A549 (cell line): Measurements from ENCODE around the gene TBL1X. TPM values are rescaled to one million over a fixed set of nuclear protein-coding genes. Genes with fewer than 3 reads are reported as not detected.

Experiments
- ATAC-seq, 2 experiments: fragments of 200-7000 bp in 1 of 2; fragments of >200 bp in 1 of 2; cut with Nextera tagmentation in 1 of 2; cut with Tn5 transposase in 1 of 2; 3 replicates each; pipeline versions ENCODE4 v1.8.0 to v1.9.1; 2018 to 2020; ENCODE audit warnings: mild to moderate bottlenecking in 1 of 2, moderate library complexity in 1 of 2
- CTCF ChIA-PET: fragments of 300-600 bp; sonication (Branson Sonifier 250); formaldehyde crosslinking; extraction: SDS; loops from one replicate; lab custom pipeline; 2021; ENCODE audit warnings: antibody characterized with exemption, inconsistent platforms; lab: Yijun Ruan, JAX
- POLR2A ChIA-PET: fragments of 350-600 bp; formaldehyde crosslinking; extraction: SDS; loops from one replicate; lab custom pipeline; 2021; ENCODE audit warnings: antibody characterized with exemption, inconsistent platforms; lab: Yijun Ruan, JAX
- DNase-seq, 2 experiments: peaks; one replicate each; pipeline versions ENCODE4 v3.0.0 to v3.0.0-alpha.2; 2011 to 2016; ENCODE audit warnings: low read depth in 1 of 2, low spot score in 1 of 2
- FAIRE-seq: peaks from 2 replicates; lab custom pipeline; 2011; peaks lifted over from hg19 to GRCh38; lab: Jason Lieb, UNC
- H3K27ac ChIP-seq, 2 experiments: fragments of >200 bp; sonication (Bioruptor Twin); formaldehyde crosslinking; 3 replicates each; pipeline ENCODE4 v1.5.1; 2016 to 2017
- H3K4me1 ChIP-seq: fragments of >200 bp; sonication (Bioruptor Twin); formaldehyde crosslinking; 3 replicates; pipeline ENCODE4 v1.6.1; 2016
- H3K4me2 ChIP-seq: fragments of >200 bp; sonication (Bioruptor Twin); formaldehyde crosslinking; 3 replicates; pipeline ENCODE4 v1.6.1; 2016
- H3K4me3 ChIP-seq: fragments of >200 bp; sonication (Bioruptor Twin); formaldehyde crosslinking; 3 replicates; pipeline ENCODE4 v1.5.1; 2016
- H3K9me3 ChIP-seq: fragments of >200 bp; sonication (Bioruptor Twin); formaldehyde crosslinking; 3 replicates; pipeline ENCODE4 v1.6.1; 2016
- CBX2 ChIP-seq: fragments of 200-600 bp; sonication (generic); IDR thresholded peaks from 2 replicates; pipeline ENCODE4 v1.6.1; 2016; ENCODE audit warnings: low read depth, mild to moderate bottlenecking, borderline replicate concordance
- CBX8 ChIP-seq: fragments of 200-600 bp; sonication (generic); IDR thresholded peaks from 2 replicates; pipeline ENCODE4 v1.6.1; 2016
- CEBPB ChIP-seq, 2 experiments: fragments of >200 bp in 1 of 2; sonication (Bioruptor Twin) in 1 of 2; formaldehyde crosslinking in 1 of 2; IDR thresholded peaks; 2 replicates each; pipeline ENCODE4 v1.6.1; 2012 to 2016
- CHD4 ChIP-seq: fragments of 200-600 bp; sonication (generic); IDR thresholded peaks from 2 replicates; pipeline ENCODE4 v1.6.1; 2016; ENCODE audit warnings: antibody characterized with exemption, mild to moderate bottlenecking, borderline replicate concordance
- CTCF ChIP-seq: fragments of >200 bp; sonication (Bioruptor Twin); formaldehyde crosslinking; IDR thresholded peaks from 3 replicates; pipeline ENCODE4 v1.5.1; 2016
- EHF ChIP-seq: fragments of 250-450 bp; sonication (Bioruptor Pico); IDR thresholded peaks from 2 replicates; pipeline ENCODE4 v1.5.0; 2020; ENCODE audit warnings: mild to moderate bottlenecking
- EHMT2 ChIP-seq: fragments of 200-600 bp; sonication (generic); IDR thresholded peaks from 2 replicates; pipeline ENCODE4 v1.6.1; 2016; ENCODE audit warnings: antibody characterized with exemption, low read depth, mild to moderate bottlenecking, moderate library complexity
- EP300 ChIP-seq, 2 experiments: fragments of >200 bp; sonication (Bioruptor Twin); formaldehyde crosslinking; IDR thresholded peaks; 2 replicates in 1 of 2; 3 replicates in 1 of 2; pipeline ENCODE4 v1.6.1; 2016 to 2017
- FOSL2 ChIP-seq, 2 experiments: fragments of 450-650 bp in 1 of 2; fragments of >200 bp in 1 of 2; sonication (Bioruptor Twin) in 1 of 2; formaldehyde crosslinking; IDR thresholded peaks; 2 replicates each; pipeline versions ENCODE4 v1.5.0 to v1.6.1; 2016 to 2020; ENCODE audit warnings: mild to moderate bottlenecking in 1 of 2, moderate library complexity in 1 of 2
- HES2 ChIP-seq: fragments of >200 bp; sonication (Bioruptor Twin); formaldehyde crosslinking; IDR thresholded peaks from 2 replicates; pipeline ENCODE4 v1.6.1; 2016
- HOXA7 ChIP-seq: fragments of 250-450 bp; sonication (Bioruptor Pico); IDR thresholded peaks from 2 replicates; pipeline ENCODE4 v1.5.0; 2020; ENCODE audit warnings: mild to moderate bottlenecking, moderate library complexity
- MAFK ChIP-seq: fragments of 450-650 bp; IDR thresholded peaks from 2 replicates; pipeline ENCODE4 v1.6.1; 2014; ENCODE audit not compliant: partially characterized antibody
- NFE2L2 ChIP-seq: fragments of 150-350 bp; conservative IDR thresholded peaks from 2 replicates; pipeline ENCODE4 v1.6.1; 2014; ENCODE audit warnings: low read length
- NPAS2 ChIP-seq: fragments of 250-450 bp; sonication (Bioruptor Pico); IDR thresholded peaks from 2 replicates; pipeline ENCODE4 v1.8.0; 2022; ENCODE audit warnings: mild to moderate bottlenecking, moderate library complexity, borderline replicate concordance
- PBX3 ChIP-seq: IDR thresholded peaks from 2 replicates; pipeline ENCODE4 v1.6.1; 2012
- PHF8 ChIP-seq: fragments of 200-600 bp; sonication (generic); IDR thresholded peaks from 2 replicates; pipeline ENCODE4 v1.6.1; 2016; ENCODE audit warnings: low read depth, mild to moderate bottlenecking, antibody characterized with exemption, moderate library complexity, borderline replicate concordance
- POLR2AphosphoS2 ChIP-seq: conservative IDR thresholded peaks from 2 replicates; pipeline ENCODE4 v1.6.1; 2012; ENCODE audit warnings: low read length, improper control_type of control experiment, inconsistent platforms
- REST ChIP-seq: fragments of 200-600 bp; sonication (generic); IDR thresholded peaks from 2 replicates; pipeline ENCODE4 v1.6.1; 2016; ENCODE audit warnings: antibody characterized with exemption, mild to moderate bottlenecking, moderate library complexity
- SREBF2 ChIP-seq: fragments of 450-650 bp; IDR thresholded peaks from 2 replicates; pipeline ENCODE4 v1.6.1; 2014; ENCODE audit warnings: mild to moderate bottlenecking, moderate library complexity
- ZC3H11A ChIP-seq: fragments of 450-650 bp; IDR thresholded peaks from 2 replicates; pipeline ENCODE4 v1.6.1; 2014; ENCODE audit warnings: antibody characterized with exemption, mild to moderate bottlenecking
- ZSCAN20 ChIP-seq: fragments of 250-450 bp; sonication (Bioruptor Pico); IDR thresholded peaks from 2 replicates; pipeline ENCODE4 v1.8.0; 2022; ENCODE audit warnings: mild to moderate bottlenecking, moderate library complexity
- WGBS: methylation state at CpG from one replicate; pipeline ENCODE4 v1.1.6; 2017; ENCODE audit errors: missing lambda C conversion rate; 5-methylcytosine and 5-hydroxymethylcytosine counted together
- polyA plus RNA-seq, 4 experiments: library from polyadenylated mRNA; depleted of rRNA in 3 of 4; stranded (reverse); fragments of >200 nt; fragmentation: RNase III in 1 of 4; extraction: RNeasy Plus Mini Kit Qiagen cat#74134 plus additional on column Dnase treatment in 1 of 4; gene quantifications; 2 replicates in 3 of 4; 3 replicates in 1 of 4; pipeline ENCODE4 v1.2.3, GENCODE V29; 2011 to 2017
- TF ChIP-seq, protein P1 (sequence below): fragments of 450-650 bp; IDR thresholded peaks from 2 replicates; pipeline ENCODE4 v1.6.1; 2014; ENCODE audit warnings: antibody characterized with exemption

The TBL1X gene
- polyA plus RNA-seq, 2 of the 4 experiments (the other 2 are of a cell fraction): 14.6 to 18.0 TPM

DNA sequence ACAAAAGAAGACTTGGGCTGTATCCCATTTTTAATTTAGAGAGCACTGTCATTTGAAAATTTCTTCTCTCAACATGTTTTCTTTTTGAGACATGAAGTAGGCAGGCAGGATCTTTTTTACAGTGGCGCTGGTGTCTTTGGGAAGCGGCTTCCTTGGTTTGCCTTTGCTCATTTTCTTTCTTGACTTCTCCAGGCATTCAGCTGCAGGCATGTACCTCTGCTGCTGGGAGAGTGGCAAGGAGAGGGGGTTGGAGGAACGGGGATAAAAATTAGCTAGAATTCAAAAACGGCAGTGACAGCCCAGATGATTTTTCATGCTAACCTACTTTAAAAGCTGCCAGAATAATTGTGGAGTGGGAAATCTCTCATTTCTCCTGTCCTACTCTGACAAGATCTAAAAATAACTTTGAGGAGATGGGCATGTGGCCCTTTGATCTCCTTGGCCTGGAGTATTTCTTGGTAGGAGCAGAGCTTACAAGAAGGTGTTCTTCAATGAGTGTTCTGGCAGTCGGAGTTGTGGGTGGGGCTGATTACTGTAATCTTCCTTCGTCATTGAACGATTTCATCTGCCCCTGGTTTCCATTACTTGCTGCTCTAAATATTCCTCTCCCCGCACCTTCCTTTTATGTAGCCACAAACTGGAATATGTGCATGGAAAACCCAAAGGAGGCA is 54.8 kb downstream of the TBL1X start:
- FAIRE-seq: no peak
- POLR2A ChIA-PET: no interaction called here
- ATAC-seq: no peak
- H3K4me1 ChIP-seq: no peaks in the 10 kb centered on the region
- DNase-seq: no peak
- TF ChIP-seq SREBF2: no peak
- TF ChIP-seq NPAS2 (CRISPR knock-in tag): no peak
- no peak for TF ChIP-seq CBX2
- TF ChIP-seq, all 56 proteins: peak for 0
- WGBS: 91% methylated on average over 8 of the region's 8 CpGs
- no peak overlapping the region for H3K4me3 ChIP-seq
- no peak overlapping the region for H3K27ac ChIP-seq
- no peaks in the 10 kb centered on the region for H3K9me3 ChIP-seq
- CTCF ChIA-PET: interaction anchor here (0.8 to 1.6 kb wide), 2 partner anchors 30 to 38 kb away, joined by 3 to 5 read pairs; no protein-coding TSS in a partner anchor
- H3K4me2 ChIP-seq: no peak overlapping the region

DNA sequence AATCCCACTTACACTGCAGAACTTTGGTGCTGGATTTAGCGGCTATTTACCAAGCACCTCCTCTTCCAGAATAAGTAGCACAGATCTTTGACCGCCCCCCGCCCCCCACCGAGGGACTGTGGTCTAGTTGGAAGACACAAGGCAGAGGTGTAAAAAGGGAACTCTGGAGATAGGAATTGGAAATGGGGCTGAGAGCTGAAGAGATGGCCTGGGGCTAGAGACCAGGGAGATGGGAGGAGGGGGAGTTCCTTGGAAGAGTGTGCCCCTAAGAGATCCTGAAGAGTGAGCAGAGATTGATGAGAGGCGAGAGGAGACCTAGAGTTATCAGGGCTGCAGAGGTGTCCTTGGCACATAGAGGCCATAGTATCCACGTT is 55.3 kb downstream of the TBL1X start:
- CTCF ChIA-PET: interaction anchor here (0.8 to 1.6 kb wide), 2 partner anchors 30 to 38 kb away, joined by 3 to 5 read pairs; no protein-coding TSS in a partner anchor
- H3K4me3 ChIP-seq: no peak overlapping the region
- TF ChIP-seq NPAS2 (CRISPR knock-in tag): no peak
- no peak for TF ChIP-seq HES2
- no peak for TF ChIP-seq EHF
- TF ChIP-seq CEBPB (IDR thresholded peaks at IDR 0.05): no peak
- TF ChIP-seq PBX3: no peak
- TF ChIP-seq POLR2AphosphoS2: no peak
- TF ChIP-seq HOXA7: no peak
- no peak for TF ChIP-seq SREBF2
- TF ChIP-seq ZSCAN20 (CRISPR knock-in tag): no peak
- TF ChIP-seq ZC3H11A: no peak
- no peak for TF ChIP-seq NFE2L2
- no peak for TF ChIP-seq EHMT2
- TF ChIP-seq MAFK: no peak
- TF ChIP-seq, protein P1, sequence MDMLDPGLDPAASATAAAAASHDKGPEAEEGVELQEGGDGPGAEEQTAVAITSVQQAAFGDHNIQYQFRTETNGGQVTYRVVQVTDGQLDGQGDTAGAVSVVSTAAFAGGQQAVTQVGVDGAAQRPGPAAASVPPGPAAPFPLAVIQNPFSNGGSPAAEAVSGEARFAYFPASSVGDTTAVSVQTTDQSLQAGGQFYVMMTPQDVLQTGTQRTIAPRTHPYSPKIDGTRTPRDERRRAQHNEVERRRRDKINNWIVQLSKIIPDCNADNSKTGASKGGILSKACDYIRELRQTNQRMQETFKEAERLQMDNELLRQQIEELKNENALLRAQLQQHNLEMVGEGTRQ: no peak
- no peak for TF ChIP-seq PHF8
- TF ChIP-seq FOSL2 (IDR thresholded peaks at IDR 0.05): no peak
- no peak for TF ChIP-seq FOSL2 (CRISPR knock-in tag; IDR thresholded peaks at IDR 0.05)
- TF ChIP-seq CBX8: no peak
- no peak for TF ChIP-seq CHD4
- TF ChIP-seq, all 56 proteins: peak for 0
- H3K4me1 ChIP-seq: no peaks in the 10 kb centered on the region
- H3K4me2 ChIP-seq: no peak overlapping the region
- no peak overlapping the region for H3K27ac ChIP-seq
- WGBS: 97% methylated on average over 6 of the region's 6 CpGs
- ATAC-seq: no peak
- no peaks in the 10 kb centered on the region for H3K9me3 ChIP-seq
- POLR2A ChIA-PET: no interaction called here
- no peak for DNase-seq
- FAIRE-seq: no peak

GRCh38 chrX:9522378-9523155 is 57.7 kb downstream of the TBL1X start:
- POLR2A ChIA-PET: no interaction called here
- no peak for ATAC-seq

More at GRCh38 chrX:9522378-9523155, 57.7 kb downstream of the TBL1X start:
- CTCF ChIA-PET: interaction anchor here (0.6 kb wide), 1 partner anchor 1067 kb away, joined by 3 read pairs; no protein-coding TSS in a partner anchor
- no peaks in the 10 kb centered on the region for H3K9me3 ChIP-seq
- no peak overlapping the region for H3K4me2 ChIP-seq
- DNase-seq (no peak), FAIRE-seq (no peak)
- H3K4me1 ChIP-seq: peaks cover 7% of the 10 kb centered on the region; the same call in 1 of the 3 replicates
- H3K4me3 ChIP-seq: no peak overlapping the region
- TF ChIP-seq EP300 (IDR thresholded peaks at IDR 0.05) (no peak), CTCF (no peak), ZC3H11A (no peak), REST (no peak)
- WGBS: 87% methylated on average over 7 of the region's 7 CpGs
- H3K27ac ChIP-seq: no peak overlapping the region
